ENCODE data around the gene USO1.

- TF ChIP-seq CTCF (IDR thresholded peaks at IDR 0.05) (no peak), POLR2A (IDR thresholded peaks at IDR 0.05) (no peak)
Measured at GRCh38 chr4:75822416-75822815, 98.0 kb downstream of the USO1 start.

All from adrenal gland (tissue), 5 donors.